22Rv1 (cell line): ENCODE measurements around the gene FANK1.

Experiments used
- CTCF ChIP-seq: fragments of 450-650 bp; IDR thresholded peaks from 2 replicates; pipeline ENCODE4 v1.5.1; 2017; ENCODE audit warnings: mild to moderate bottlenecking
- ZFX ChIP-seq: fragments of 450-650 bp; IDR thresholded peaks from 2 replicates; pipeline ENCODE4 v1.6.1; 2017; ENCODE audit warnings: antibody characterized with exemption, borderline replicate concordance

- TF ChIP-seq CTCF (no peak), ZFX (no peak)
Observed at GRCh38 chr10:125980521-125981035, 84.2 kb downstream of the FANK1 start.
